GM18909 (cell line): ENCODE data around the gene ZFP28.
A peak's percentile ranks its signal among the peaks of the same experiment; 100 is the strongest.

Source experiments
- ATAC-seq: cut with Tn5 transposase; IDR thresholded peaks from one replicate; pipeline ENCODE4 v1.9.1; 2021; ENCODE audit warnings: mild to moderate bottlenecking; ENCODE audit not compliant: unreplicated experiment, poor library complexity

Gene ZFP28

GRCh38 chr19:56538761-56539263 lies at the start of gene ZFP28:
TSS of gene ZFP28 (plus strand) at chr19:56538948. CDS start at chr19:56539019, 71 bp downstream.
- ATAC-seq = peak; percentile 36

GRCh38 chr19:56491399-56491798 lies 47.3 kb upstream of the ZFP28 start:
- ATAC-seq = no peak

- ATAC-seq = no peak
Measured at GRCh38 chr19:56504581-56504980, 34.2 kb upstream of the ZFP28 start.

GRCh38 chr19:56507446-56508289 lies 31.1 kb upstream of the ZFP28 start, which contains the start of gene ZNF471:
TSS of gene ZNF471 (plus strand) at chr19:56507855. CDS start at chr19:56511572, 3,717 bp downstream.
- no peak for ATAC-seq

GRCh38 chr19:56508290-56508778 lies 30.4 kb upstream of the ZFP28 start:
- no peak for ATAC-seq

- ATAC-seq = no peak
Measured at GRCh38 chr19:56525214-56525860, 13.4 kb upstream of the ZFP28 start.

GRCh38 chr19:56537442-56537841 lies 1.3 kb upstream of the ZFP28 start:
- no peak for ATAC-seq

- ATAC-seq = peak; percentile 89
Measured at GRCh38 chr19:56538254-56538760, 441 bp upstream of the ZFP28 start.

GRCh38 chr19:56543776-56544175 lies 5.0 kb downstream of the ZFP28 start:
- no peak for ATAC-seq

GRCh38 chr19:56547535-56547934 lies 8.8 kb downstream of the ZFP28 start:
- ATAC-seq = no peak

- ATAC-seq = no peak
Measured at GRCh38 chr19:56554272-56554869, 15.6 kb downstream of the ZFP28 start.

GRCh38 chr19:56562766-56563165 lies 24.0 kb downstream of the ZFP28 start:
- ATAC-seq = no peak

- peak; percentile 45 for ATAC-seq
Measured at GRCh38 chr19:56566904-56567273, 28.1 kb downstream of the ZFP28 start.

- ATAC-seq = peak; percentile 98
Measured at GRCh38 chr19:56567274-56568120, 28.7 kb downstream of the ZFP28 start, which contains the start of gene ZNF470. TSS of gene ZNF470 (plus strand) at chr19:56567468. CDS start at chr19:56570312, 2,844 bp downstream.

GRCh38 chr19:56572589-56572988 lies 33.8 kb downstream of the ZFP28 start:
- ATAC-seq = no peak

- no peak for ATAC-seq
Measured at GRCh38 chr19:56573914-56574313, 35.2 kb downstream of the ZFP28 start.

GRCh38 chr19:56577719-56578602 lies 39.2 kb downstream of the ZFP28 start:
- no peak for ATAC-seq

- ATAC-seq = no peak
Measured at GRCh38 chr19:56594446-56594782, 55.7 kb downstream of the ZFP28 start.
